A673 (cell line): ENCODE results near the gene TMEM74B. TPM values are rescaled to one million over a fixed set of nuclear protein-coding genes. Genes with fewer than 3 reads are reported as not detected.

ENCODE experiments used
- BruUV-seq: library from RNA; stranded (reverse); fragments of 400-500 nt; replicated peaks from 2 replicates; lab custom pipeline; 2021; lab: Mats Ljungman, UMichigan
- CTCF ChIA-PET: fragments of 300-600 bp; sonication (Branson Sonifier 250); formaldehyde crosslinking; loops from one replicate; lab custom pipeline; 2022; ENCODE audit warnings: antibody characterized with exemption; lab: Charles Lee
- POLR2A ChIA-PET: fragments of 300-600 bp; sonication (Branson Sonifier 250); formaldehyde crosslinking; loops from one replicate; lab custom pipeline; 2022; ENCODE audit warnings: antibody characterized with exemption; ENCODE audit not compliant: low non-redundant PET; lab: Charles Lee
- DNase-seq: peaks from one replicate; pipeline ENCODE4 v3.0.0-alpha.2; 2015; ENCODE audit warnings: low spot score
- H3K27ac ChIP-seq: fragments of 200-600 bp; sonication (generic); 2 replicates; pipeline ENCODE4 v1.5.1; 2016; ENCODE audit warnings: mixed run types, low read depth, mild to moderate bottlenecking, mixed read lengths, antibody characterized with exemption, low read length; ENCODE audit not compliant: poor library complexity, severe bottlenecking
- H3K27me3 ChIP-seq: fragments of 200-600 bp; sonication (generic); replicated peaks from 2 replicates; pipeline ENCODE4 v1.6.1; 2017; ENCODE audit warnings: mixed run types, low read depth, mild to moderate bottlenecking, mixed read lengths, antibody characterized with exemption, low read length; ENCODE audit not compliant: insufficient read depth, poor library complexity
- H3K36me3 ChIP-seq: fragments of 200-600 bp; sonication (generic); 2 replicates; pipeline ENCODE4 v1.6.1; 2016; ENCODE audit warnings: mixed run types, mild to moderate bottlenecking, mixed read lengths, antibody characterized with exemption, low read length; ENCODE audit not compliant: insufficient read depth, poor library complexity, severe bottlenecking
- H3K4me1 ChIP-seq: fragments of 200-600 bp; sonication (generic); 2 replicates; pipeline ENCODE4 v1.6.1; 2017; ENCODE audit warnings: mixed run types, mild to moderate bottlenecking, mixed read lengths, antibody characterized with exemption, low read length; ENCODE audit not compliant: insufficient read depth, poor library complexity, severe bottlenecking
- H3K4me3 ChIP-seq: fragments of 200-600 bp; sonication (generic); 2 replicates; pipeline ENCODE4 v1.5.1; 2016; ENCODE audit warnings: low read depth, mixed run types, mild to moderate bottlenecking, mixed read lengths, low read length; ENCODE audit not compliant: poor library complexity, severe bottlenecking
- H3K9me3 ChIP-seq: fragments of 200-600 bp; sonication (generic); 2 replicates; pipeline ENCODE4 v1.6.1; 2016; ENCODE audit warnings: mixed run types, low read depth, mild to moderate bottlenecking, mixed read lengths, antibody characterized with exemption, low read length; ENCODE audit not compliant: poor library complexity, severe bottlenecking
- CTCF ChIP-seq: fragments of 300-800, 200-600 bp; sonication (generic); conservative IDR thresholded peaks from 2 replicates; pipeline ENCODE4 v1.5.1; 2017; ENCODE audit warnings: low read depth, mild to moderate bottlenecking, antibody characterized with exemption, low read length, moderate library complexity, mixed read lengths
- EZH2 ChIP-seq: fragments of 200-600 bp; sonication (generic); IDR thresholded peaks from 2 replicates; pipeline ENCODE4 v1.6.1; 2017; ENCODE audit warnings: borderline replicate concordance, low read depth, mild to moderate bottlenecking, mixed read lengths, antibody characterized with exemption, low read length; ENCODE audit not compliant: poor library complexity, severe bottlenecking
- intact Hi-C: fragments of 100-400 bp; cut with micrococcal nuclease; formaldehyde crosslinking; loops from one replicate; pipeline ENCODE4 v1.10.0; 2022; ENCODE audit not compliant: unreplicated experiment
- total RNA-seq: library from RNA; stranded (reverse); gene quantifications from 2 replicates; pipeline ENCODE4 v1.2.3, GENCODE V29; 2021

Gene TMEM74B
- total RNA-seq, 1 experiment from 2014 or later: not detected

- POLR2A ChIA-PET: no interaction called here
- CTCF ChIA-PET: no interaction called here
- Histone ChIP-seq H3K27me3 (no peaks in the 10 kb centered on the region), H3K27ac (no peak overlapping the region), H3K36me3 (peaks cover 4% of the 10 kb centered on the region), H3K4me1 (no peaks in the 10 kb centered on the region), H3K9me3 (no peaks in the 10 kb centered on the region), H3K4me3 (no peak overlapping the region)
- no peak for DNase-seq
- intact Hi-C loops: no loop called here
- TF ChIP-seq CTCF: no peak
- no peak for TF ChIP-seq EZH2
- no TSS peak for BruUV-seq
These were observed 29.4 kb downstream of the TMEM74B start for GRCh38 chr20:1155342-1155741.

- Histone ChIP-seq H3K27me3 (no peaks in the 10 kb centered on the region), H3K4me3 (no peak overlapping the region), H3K4me1 (no peaks in the 10 kb centered on the region), H3K9me3 (no peaks in the 10 kb centered on the region), H3K36me3 (peaks cover 4% of the 10 kb centered on the region), H3K27ac (no peak overlapping the region)
- intact Hi-C loops: no loop called here
- CTCF ChIA-PET: no interaction called here
- POLR2A ChIA-PET: no interaction called here
- no TSS peak for BruUV-seq
- TF ChIP-seq CTCF (no peak), EZH2 (no peak)
- DNase-seq: no peak
These were observed 30.1 kb downstream of the TMEM74B start for GRCh38 chr20:1154691-1155090.

GRCh38 chr20:1154226-1154625 lies 30.6 kb downstream of the TMEM74B start:
- Histone ChIP-seq H3K9me3 (no peaks in the 10 kb centered on the region), H3K27ac (no peak overlapping the region), H3K36me3 (peaks cover 4% of the 10 kb centered on the region), H3K4me3 (no peak overlapping the region), H3K4me1 (no peaks in the 10 kb centered on the region), H3K27me3 (no peaks in the 10 kb centered on the region)
- POLR2A ChIA-PET: no interaction called here
- BruUV-seq: no TSS peak
- intact Hi-C loops: no loop called here
- TF ChIP-seq CTCF (no peak), EZH2 (no peak)
- CTCF ChIA-PET: no interaction called here
- DNase-seq: no peak
